GM21825 (cell line): ENCODE measurements around the gene CA7.
"Not testable (repeated sequence)": the region's sequence is repeated elsewhere in the genome, so short reads cannot be mapped to it uniquely, and the experiment has no call there.

Experiments used
- ATAC-seq: cut with Tn5 transposase; IDR thresholded peaks from one replicate; pipeline ENCODE4 v1.9.1; 2021; ENCODE audit warnings: mild to moderate bottlenecking, moderate library complexity; ENCODE audit not compliant: unreplicated experiment

The CA7 gene

GRCh38 chr16:66895999-66896398 is 51.8 kb downstream of the CA7 start:
- no peak for ATAC-seq

- ATAC-seq: not testable (repeated sequence)
Observed at GRCh38 chr16:66896682-66897081, 52.5 kb downstream of the CA7 start.

- ATAC-seq: no peak
Observed at GRCh38 chr16:66898207-66898606, 54.0 kb downstream of the CA7 start.

- ATAC-seq: no peak
Observed at GRCh38 chr16:66898933-66899309, 54.7 kb downstream of the CA7 start.

- no peak for ATAC-seq
Observed at GRCh38 chr16:66899310-66899944, 55.2 kb downstream of the CA7 start.

- no peak for ATAC-seq
Observed at GRCh38 chr16:66899945-66900710, 55.9 kb downstream of the CA7 start.

GRCh38 chr16:66900721-66901441 is 56.7 kb downstream of the CA7 start:
- no peak for ATAC-seq

- ATAC-seq: no peak
Observed at GRCh38 chr16:66901626-66902025, 57.4 kb downstream of the CA7 start.

- ATAC-seq: no peak
Observed at GRCh38 chr16:66902648-66903543, 58.7 kb downstream of the CA7 start.
